Measurements from ENCODE around the gene TTL. TPM values are rescaled to one million over a fixed set of nuclear protein-coding genes. Genes with fewer than 3 reads are reported as not detected.

TTL gene
- total and polyA plus RNA-seq, 2 of the 13 experiments (the other 11 are each of a cell fraction or from before 2014, with no cell fraction given) = 19.0 to 59.8 TPM

DNA sequence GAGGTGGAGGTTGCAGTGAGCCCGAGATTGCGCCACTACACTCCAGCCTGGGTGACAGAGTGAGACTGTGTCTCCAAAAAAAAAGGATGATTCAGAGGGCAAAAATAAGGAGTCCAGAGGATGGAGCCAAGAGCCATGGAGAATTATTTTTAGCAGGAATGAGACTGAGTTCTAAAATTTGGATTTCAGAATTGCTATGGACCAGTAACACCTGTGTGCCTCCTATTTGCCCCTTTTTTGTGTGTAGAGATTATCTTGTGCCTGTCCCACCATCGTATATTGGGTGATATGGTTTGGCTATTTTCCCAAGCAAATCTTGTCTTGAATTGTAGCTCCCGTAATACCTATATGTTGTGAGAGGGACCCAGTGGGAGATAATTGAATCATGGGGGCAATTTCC lies 32.1 kb upstream of the TTL start:
- no TSS peak for BruUV-seq (replicated peaks)
- peaks cover 9% of the 10 kb centered on the region for H3K4me1 ChIP-seq (ENCODE audit: insufficient read depth, low read length)
- no peaks in the 10 kb centered on the region for H3K79me2 ChIP-seq (ENCODE audit: insufficient read depth, low read length)
- no peaks in the 10 kb centered on the region for H4K20me1 ChIP-seq (ENCODE audit: insufficient read depth, low read length)
- no peak overlapping the region for H3K4me3 ChIP-seq (replicated peaks in 1 of 3; ENCODE audit: insufficient read depth in 1 of 3, low read depth in 2 of 3, low read length in 3 of 3)
- ATAC-seq = no peak
- no peaks in the 10 kb centered on the region for H3K9me3 ChIP-seq (ENCODE audit: low read length)
- CTCF ChIA-PET (ENCODE audit: low intra/inter-chr PET ratio, low total read pairs) = no interaction called here
- FAIRE-seq = no peak
- intact Hi-C loops (cut with micrococcal nuclease; ENCODE audit: unreplicated experiment) = no loop called here
- H3K9ac ChIP-seq (ENCODE audit: insufficient read depth, low read depth, low read length) = no peak overlapping the region
- in situ Hi-C loops (cut with HindIII; ENCODE audit: extremely low pct_ligation_motif_present, low pct_unique_long_range_greater_than_20kb) = loop anchor here (25.0 kb wide), 1 partner anchor 188 kb away; the partner anchor contains the start of gene ZC3H8
- DNase-seq (ENCODE audit: low spot score) = no peak
- no peak overlapping the region for H3K4me2 ChIP-seq (ENCODE audit: low read depth, low read length)
- 49% methylated on average over 4 of the region's 4 CpGs for WGBS (ENCODE audit: low lambda C conversion rate)
- H2AFZ ChIP-seq (ENCODE audit: low read length) = no peak overlapping the region
- H3K36me3 ChIP-seq (replicated peaks in 1 of 2; ENCODE audit: control insufficient read depth in 1 of 2, insufficient read depth in 2 of 2, low read length in 2 of 2) = no peaks in the 10 kb centered on the region
- H3K27ac ChIP-seq (ENCODE audit: extremely low read length, insufficient read depth, low read length) = no peak overlapping the region
- H3K27me3 ChIP-seq (ENCODE audit: control insufficient read depth in 1 of 2, insufficient read depth in 2 of 2, low read length in 2 of 2) = no peaks in the 10 kb centered on the region
- POLR2A ChIA-PET = no interaction called here
- TF ChIP-seq EHMT2 (IDR thresholded peaks at IDR 0.05; ENCODE audit: borderline replicate concordance, low read depth, low read length) = no peak
- TF ChIP-seq MAZ (IDR thresholded peaks at IDR 0.05; ENCODE audit: borderline replicate concordance, low read depth, low read length) = no peak
- no peak for TF ChIP-seq MAZ (CRISPR knock-in tag; IDR thresholded peaks at IDR 0.05; ENCODE audit: low read depth)
- no peak for TF ChIP-seq YY1 (IDR thresholded peaks at IDR 0.05; ENCODE audit: insufficient read depth, insufficient replicate concordance, low read depth, low read length)
- TF ChIP-seq ZBTB42 (CRISPR knock-in tag; IDR thresholded peaks at IDR 0.05) = no peak
- TF ChIP-seq, protein P1, sequence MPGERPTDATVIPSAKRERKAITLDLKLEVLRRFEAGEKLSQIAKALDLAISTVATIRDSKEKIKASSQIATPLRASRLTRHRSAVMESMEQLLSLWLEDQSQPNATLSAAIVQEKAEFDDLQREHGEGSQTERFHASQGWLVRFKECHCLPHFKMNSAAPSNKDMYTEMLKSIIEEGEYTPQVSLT (CRISPR knock-in tag; IDR thresholded peaks at IDR 0.05; ENCODE audit: borderline replicate concordance, low read depth) = no peak
- TF ChIP-seq ZNF501 (CRISPR knock-in tag; IDR thresholded peaks at IDR 0.05) = no peak
- TF ChIP-seq ZNF124 (CRISPR knock-in tag; IDR thresholded peaks at IDR 0.05) = no peak
- TF ChIP-seq MXD1 (CRISPR knock-in tag; IDR thresholded peaks at IDR 0.05) = no peak
- TF ChIP-seq, protein P2, sequence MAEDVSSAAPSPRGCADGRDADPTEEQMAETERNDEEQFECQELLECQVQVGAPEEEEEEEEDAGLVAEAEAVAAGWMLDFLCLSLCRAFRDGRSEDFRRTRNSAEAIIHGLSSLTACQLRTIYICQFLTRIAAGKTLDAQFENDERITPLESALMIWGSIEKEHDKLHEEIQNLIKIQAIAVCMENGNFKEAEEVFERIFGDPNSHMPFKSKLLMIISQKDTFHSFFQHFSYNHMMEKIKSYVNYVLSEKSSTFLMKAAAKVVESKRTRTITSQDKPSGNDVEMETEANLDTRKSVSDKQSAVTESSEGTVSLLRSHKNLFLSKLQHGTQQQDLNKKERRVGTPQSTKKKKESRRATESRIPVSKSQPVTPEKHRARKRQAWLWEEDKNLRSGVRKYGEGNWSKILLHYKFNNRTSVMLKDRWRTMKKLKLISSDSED (CRISPR knock-in tag; IDR thresholded peaks at IDR 0.05) = no peak
- TF ChIP-seq ZFP1 (CRISPR knock-in tag; IDR thresholded peaks at IDR 0.05) = no peak
- TF ChIP-seq ZNF280B (CRISPR knock-in tag; IDR thresholded peaks at IDR 0.05; ENCODE audit: borderline replicate concordance) = no peak
- no peak for TF ChIP-seq MLX (CRISPR knock-in tag; IDR thresholded peaks at IDR 0.05)
